ENCODE measurements around the gene STRN.
"Not testable (repeated sequence)": the region's sequence is repeated elsewhere in the genome, so short reads cannot be mapped to it uniquely, and the experiment has no call there.

The STRN gene

DNA sequence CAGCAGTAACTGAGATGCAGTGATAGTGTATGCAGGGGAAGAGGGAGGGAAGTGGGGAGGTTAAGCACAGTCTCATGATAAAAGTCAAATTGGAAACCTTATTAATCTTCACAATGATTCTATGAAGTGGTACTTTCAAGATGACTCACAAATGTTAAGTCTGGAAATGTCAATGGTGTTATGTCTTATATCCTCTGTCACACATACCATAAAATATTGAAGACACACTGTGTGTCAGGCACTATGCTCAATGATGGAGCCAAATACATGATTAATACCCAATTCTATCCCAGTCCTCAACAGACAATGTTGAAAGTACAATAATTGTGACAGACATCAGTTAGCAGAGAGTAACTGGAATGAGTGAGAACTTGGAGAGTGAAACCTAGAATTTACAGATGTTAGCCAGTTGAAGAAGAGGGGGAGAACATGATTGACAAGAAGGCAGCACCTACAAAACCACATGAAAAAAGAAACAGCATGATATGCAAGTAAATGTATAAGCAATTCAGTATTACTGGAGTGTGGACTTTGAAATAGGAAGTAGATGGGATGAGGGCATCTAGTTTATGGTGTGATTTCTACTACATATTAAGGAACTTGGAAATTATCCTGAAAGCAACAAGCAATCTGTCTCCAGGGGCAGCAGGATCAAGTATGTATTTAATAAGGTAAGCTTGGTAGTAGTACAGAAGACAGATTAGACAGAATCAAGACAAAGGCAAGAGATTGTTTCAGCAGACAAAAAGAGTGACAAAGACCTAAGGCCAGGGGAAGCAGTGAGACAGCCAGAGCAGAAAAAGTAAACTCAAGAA is 107.6 kb downstream of the STRN start:
- H3K27ac ChIP-seq = no peak overlapping the region
- no peak for DNase-seq (ENCODE audit: low read depth, low spot score)

GRCh38 chr2:36857713-36858112 is 108.6 kb downstream of the STRN start:
- no peak for DNase-seq (ENCODE audit: low read depth, low spot score)
- H3K27ac ChIP-seq = no peak overlapping the region

GRCh38 chr2:36855429-36855828 is 110.9 kb downstream of the STRN start:
- no peak for DNase-seq (ENCODE audit: low read depth, low spot score)
- H3K27ac ChIP-seq = no peak overlapping the region

- peak overlapping the region; percentile 46 for H3K27ac ChIP-seq
- no peak for DNase-seq (ENCODE audit: low read depth, low spot score)
Measured at GRCh38 chr2:36854241-36854640, 112.1 kb downstream of the STRN start.

DNA sequence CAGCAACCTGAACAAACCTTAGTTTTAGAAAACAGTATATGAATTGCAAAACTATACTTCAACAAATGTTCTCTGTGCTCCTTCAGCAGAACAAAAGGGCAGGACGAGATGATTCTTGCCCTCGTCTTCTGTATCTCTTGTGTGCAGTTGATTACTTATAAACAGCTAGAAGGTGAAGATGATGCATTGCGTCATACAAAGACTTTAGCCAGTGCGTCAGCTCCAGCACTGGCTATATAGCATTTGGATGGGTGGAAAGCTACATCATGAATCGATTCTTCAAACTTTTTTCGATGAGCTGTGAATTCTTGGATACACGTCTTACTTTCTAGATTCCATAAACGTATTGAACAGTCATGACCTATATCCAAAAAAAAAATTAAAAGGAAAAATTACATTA is 117.1 kb downstream of the STRN start:
- H3K27ac ChIP-seq = no peak overlapping the region
- DNase-seq (ENCODE audit: low read depth, low spot score) = no peak

DNA sequence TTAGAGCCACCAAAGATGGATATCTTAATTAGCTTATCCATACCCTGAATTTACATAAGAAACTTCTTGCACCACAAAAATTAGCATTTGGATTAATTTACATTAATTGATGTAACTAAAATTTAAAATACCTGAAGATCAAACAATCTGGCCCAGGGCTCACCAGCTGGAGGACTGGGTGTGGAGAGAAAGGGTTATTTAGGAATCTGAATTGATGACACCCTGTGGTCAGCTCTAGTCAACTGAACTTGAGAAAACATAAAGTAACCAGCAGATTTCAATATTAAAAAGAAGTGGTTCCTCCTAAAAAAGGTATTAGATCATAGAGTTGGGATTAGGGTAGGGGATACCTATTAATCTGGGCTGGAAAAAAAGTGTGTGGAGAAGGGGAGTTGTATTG is 122.5 kb downstream of the STRN start:
- no peak for DNase-seq (ENCODE audit: low read depth, low spot score)
- H3K27ac ChIP-seq = no peak overlapping the region

DNA sequence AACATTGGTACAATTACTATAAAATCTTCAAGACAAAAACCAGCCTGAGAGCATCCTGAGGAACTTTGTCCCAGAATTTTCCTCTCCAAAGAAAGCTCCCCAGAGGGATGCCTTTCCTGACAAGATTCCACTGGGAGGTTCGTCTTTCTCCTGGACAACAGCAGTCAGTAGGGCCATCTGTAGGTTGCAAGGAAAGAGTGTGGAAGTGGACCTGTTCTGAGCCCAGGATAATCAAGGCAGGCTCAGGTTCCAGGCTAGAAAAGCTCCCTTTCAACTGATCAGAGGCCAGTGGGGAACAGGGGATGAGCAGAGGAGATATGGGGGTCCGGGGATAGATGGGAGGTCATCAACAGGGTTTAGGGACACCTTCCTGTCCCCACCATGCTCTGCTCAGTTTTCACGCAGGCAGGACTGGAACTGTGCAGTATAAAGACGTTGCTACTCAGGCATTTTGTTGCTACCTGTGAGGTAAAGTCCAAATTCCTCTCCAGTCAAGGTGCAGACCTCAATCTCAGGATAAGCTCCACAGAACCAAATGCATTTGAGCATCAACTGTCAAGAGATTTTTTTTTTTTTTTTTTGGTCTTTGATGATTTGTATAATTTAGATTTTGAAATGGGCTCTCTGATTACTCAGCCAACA is 126.2 kb downstream of the STRN start:
- no peak for DNase-seq (ENCODE audit: low read depth, low spot score)
- H3K27ac ChIP-seq = no peak overlapping the region

- no peak overlapping the region for H3K27ac ChIP-seq
- DNase-seq (ENCODE audit: low read depth, low spot score) = no peak
Measured at GRCh38 chr2:36834731-36835524, 131.4 kb downstream of the STRN start.

DNA sequence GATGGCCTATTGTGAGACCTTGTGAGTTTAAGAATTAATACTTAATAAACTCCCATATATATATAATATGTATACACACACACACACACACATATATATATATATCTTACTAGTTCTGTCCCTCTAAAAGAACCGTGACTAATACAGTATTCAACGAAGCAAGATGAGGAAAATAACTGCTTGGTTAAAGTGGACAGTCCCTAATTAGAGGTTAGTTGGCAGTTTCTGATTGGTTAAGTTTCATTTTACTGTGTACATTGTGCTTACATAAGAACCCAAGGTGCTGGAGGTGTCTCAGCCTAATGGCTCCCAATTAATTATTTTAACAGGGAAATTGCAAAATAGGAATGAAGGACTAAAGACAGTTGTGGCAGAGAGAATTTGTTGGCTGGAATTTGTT is 132.1 kb downstream of the STRN start:
- H3K27ac ChIP-seq = no peak overlapping the region
- DNase-seq (ENCODE audit: low read depth, low spot score) = no peak

DNA sequence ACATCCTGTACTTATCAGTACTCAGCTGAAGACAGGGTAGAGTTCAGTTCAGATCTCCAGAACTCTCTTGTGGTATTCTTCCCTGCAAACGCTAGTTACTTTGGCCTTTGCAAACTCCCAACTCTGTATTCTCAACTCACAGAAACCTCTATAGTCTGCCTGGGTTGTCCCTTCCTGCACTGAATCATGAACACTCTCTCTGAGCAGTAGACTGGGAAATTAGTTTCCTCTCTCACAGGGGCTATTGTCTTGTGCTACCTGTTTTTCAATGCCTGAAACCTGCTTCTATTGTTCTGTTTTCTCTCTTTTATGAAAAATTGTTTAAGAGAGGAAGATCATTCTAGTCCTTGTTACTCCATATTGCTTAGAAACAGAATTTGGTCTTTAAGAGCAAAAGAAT is 135.2 kb downstream of the STRN start:
- no peak overlapping the region for H3K27ac ChIP-seq
- DNase-seq (ENCODE audit: low read depth, low spot score) = no peak

DNA sequence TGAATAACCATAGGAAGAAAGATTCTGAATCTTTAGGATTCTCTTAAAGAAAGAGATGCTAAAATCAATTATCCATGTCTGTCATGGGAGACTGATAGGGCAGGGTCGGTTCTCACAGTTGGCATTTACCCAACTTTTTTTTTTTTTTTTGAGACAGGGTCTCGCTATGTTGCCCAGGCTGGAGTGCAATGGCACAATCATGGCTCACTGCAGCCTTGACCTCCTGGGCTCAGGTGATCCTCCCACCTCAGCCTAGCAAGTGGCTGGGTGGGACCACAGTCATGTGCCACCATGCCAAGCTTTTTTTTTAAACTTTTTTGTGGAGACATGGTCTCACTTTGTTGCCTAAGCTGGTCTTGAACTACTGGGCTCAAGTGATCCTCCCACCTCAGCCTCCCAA is 141.7 kb downstream of the STRN start:
- DNase-seq (ENCODE audit: low read depth, low spot score); H3K27ac ChIP-seq: not testable (repeated sequence)

- H3K27ac ChIP-seq = no peak overlapping the region
- no peak for DNase-seq (ENCODE audit: low read depth, low spot score)
Measured at GRCh38 chr2:36824273-36824672, 142.1 kb downstream of the STRN start.

DNA sequence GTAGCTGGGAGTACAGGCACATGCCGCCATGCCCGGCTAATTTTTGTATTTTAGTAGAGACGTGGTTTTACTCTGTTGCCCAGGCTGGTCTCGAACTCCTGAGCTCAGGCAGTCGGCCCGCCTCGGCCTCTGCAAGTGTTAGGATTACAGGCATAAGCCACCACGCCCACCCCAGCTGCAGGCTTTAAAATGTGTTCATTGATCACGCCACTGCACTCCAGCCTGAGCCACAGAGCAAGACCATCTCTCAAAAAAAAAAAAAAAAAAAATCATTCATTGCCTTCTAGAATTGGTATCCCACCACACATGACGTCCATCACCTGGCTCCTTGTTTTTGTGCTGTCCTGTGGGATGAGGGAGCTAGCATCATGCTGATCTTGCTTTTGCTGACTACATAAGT is 142.5 kb downstream of the STRN start:
- no peak for DNase-seq (ENCODE audit: low read depth, low spot score)
- H3K27ac ChIP-seq = no peak overlapping the region

DNA sequence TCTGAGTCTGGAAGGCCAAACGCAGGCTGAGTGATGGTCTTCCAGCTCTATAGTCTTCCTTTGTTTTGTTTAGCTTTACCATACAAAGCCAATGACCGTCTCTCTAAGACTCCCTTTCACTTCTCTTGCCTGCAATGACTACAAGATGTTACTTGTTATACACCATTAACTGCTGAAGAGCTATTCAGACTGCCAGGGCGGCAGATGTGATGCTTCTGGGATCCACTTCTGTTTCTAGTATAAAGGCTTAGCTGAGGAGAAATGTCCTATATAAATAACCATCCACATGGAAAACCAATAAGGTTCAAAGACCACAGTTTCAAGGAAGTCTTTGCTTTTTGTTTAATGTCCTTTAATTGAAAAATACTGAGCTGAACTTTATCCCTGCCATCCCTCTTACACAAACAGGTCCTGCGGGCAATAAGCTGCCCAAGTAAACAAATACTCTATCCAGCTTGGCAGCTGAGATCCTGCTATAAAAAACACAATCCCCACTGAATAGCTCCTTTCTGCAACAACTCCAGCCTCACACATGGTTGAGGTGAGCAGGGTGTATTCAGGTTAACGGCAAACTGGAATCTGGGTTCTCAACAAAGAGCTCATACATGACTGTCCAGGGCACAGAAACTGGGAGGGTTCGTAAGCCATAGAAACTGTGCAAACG is 145.3 kb downstream of the STRN start:
- H3K27ac ChIP-seq = no peak overlapping the region
- DNase-seq (ENCODE audit: low read depth, low spot score) = no peak

DNA sequence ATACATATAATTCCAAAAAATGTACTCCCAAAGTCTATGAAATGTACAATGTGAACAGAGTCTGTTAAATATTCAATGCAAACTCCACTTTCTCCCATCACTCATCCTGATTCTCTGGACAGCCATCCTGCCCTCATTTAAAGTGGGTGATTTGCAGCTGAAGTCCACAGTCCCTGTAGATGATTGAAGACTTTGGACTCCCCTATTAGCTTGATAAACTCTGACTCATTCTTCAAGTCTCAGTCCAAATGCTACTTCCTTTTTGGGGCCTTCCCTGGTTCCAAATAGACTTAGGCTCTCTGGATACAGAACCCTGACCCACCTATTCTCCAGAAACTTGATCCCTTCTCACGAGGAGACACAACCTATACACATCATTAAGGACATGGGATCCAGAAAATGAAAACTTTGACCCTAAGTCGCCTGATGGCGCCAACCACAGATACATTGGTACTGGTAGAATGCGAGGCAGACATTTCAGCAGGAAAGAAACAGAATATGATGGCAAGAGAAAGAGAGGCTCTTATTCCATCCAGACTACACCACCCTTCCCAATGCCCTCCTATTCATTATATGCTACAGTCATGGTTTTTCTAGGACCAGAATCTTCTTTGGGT is 147.1 kb downstream of the STRN start:
- DNase-seq (ENCODE audit: low read depth, low spot score) = no peak
- H3K27ac ChIP-seq = no peak overlapping the region

- no peak overlapping the region for H3K27ac ChIP-seq
Measured at GRCh38 chr2:36818542-36818941, 147.8 kb downstream of the STRN start.

GRCh38 chr2:36812196-36812595 is 154.1 kb downstream of the STRN start:
- H3K27ac ChIP-seq = no peak overlapping the region
- DNase-seq (ENCODE audit: low read depth, low spot score) = no peak

More at GRCh38 chr2:36818542-36818941, 147.8 kb downstream of the STRN start:
- no peak for DNase-seq (ENCODE audit: low read depth, low spot score)

DNA sequence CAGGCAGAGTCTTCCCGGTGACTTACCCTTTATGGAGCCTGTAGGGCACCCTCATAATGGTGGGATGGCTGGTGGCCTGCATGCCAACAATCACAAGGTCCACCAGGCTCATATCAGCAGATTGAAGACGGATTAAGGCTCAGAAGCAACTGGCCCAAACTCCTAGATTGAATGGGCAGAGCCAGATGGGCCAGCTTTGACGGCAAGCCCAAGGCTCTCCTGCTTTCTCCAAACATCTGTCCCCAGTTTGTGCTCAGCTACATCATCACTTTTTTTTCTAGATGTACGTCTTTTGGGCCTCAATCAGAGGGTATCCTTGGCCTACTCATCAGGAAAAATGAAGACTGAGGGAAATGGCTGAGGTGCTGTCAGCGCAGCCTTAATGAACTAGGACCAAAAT is 155.3 kb downstream of the STRN start:
- DNase-seq (ENCODE audit: low read depth, low spot score) = no peak
- H3K27ac ChIP-seq = no peak overlapping the region

- no peak for DNase-seq (ENCODE audit: low read depth, low spot score)
- H3K27ac ChIP-seq = no peak overlapping the region
Measured at GRCh38 chr2:36809069-36809445, 157.3 kb downstream of the STRN start.

DNA sequence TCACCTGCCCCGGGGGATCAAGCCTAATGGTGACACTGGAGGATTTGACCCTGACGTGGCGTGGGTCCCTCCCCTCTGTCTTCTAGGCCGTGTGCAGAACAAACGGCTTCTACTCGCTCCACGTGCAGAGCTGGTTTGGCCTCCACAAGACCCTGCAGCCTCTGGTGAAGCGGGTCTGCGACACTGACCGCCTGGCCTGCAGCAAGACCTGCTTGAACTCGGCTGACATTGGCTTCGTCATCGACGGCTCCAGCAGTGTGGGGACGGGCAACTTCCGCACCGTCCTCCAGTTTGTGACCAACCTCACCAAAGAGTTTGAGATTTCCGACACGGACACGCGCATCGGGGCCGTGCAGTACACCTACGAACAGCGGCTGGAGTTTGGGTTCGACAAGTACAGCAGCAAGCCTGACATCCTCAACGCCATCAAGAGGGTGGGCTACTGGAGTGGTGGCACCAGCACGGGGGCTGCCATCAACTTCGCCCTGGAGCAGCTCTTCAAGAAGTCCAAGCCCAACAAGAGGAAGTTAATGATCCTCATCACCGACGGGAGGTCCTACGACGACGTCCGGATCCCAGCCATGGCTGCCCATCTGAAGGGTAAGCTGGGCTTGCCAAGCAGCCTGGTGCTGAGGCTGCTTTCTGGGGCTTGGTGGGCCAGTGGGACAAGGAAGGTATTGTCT is 157.8 kb downstream of the STRN start:
- DNase-seq (ENCODE audit: low read depth, low spot score) = no peak
- H3K27ac ChIP-seq = no peak overlapping the region
